ENCODE results near the gene MCTS1. TPM values are rescaled to one million over a fixed set of nuclear protein-coding genes. Genes with fewer than 3 reads are reported as not detected.
"Not testable (repeated sequence)": the region's sequence is repeated elsewhere in the genome, so short reads cannot be mapped to it uniquely, and the experiment has no call there.

MCTS1 gene
- total RNA-seq, 4 donors from 2014 or later, result 15.2 to 20.6 (median 17.7) TPM

GRCh38 chrX:120647127-120647526, 43.2 kb downstream of the MCTS1 start:
- Histone ChIP-seq H3K27me3 (no peaks in the 10 kb centered on the region), H3K9me3 (no peaks in the 10 kb centered on the region), H3K4me3 (no peak overlapping the region), H3K4me1 (no peaks in the 10 kb centered on the region), H3K36me3 (no peaks in the 10 kb centered on the region), H3K27ac (no peak overlapping the region)
- 59 to 100% methylated on average over 2 to 3 of the region's 4 CpGs for WGBS, 2 donors (ENCODE audit: low coverage in 1 of 2)
- no peak for TF ChIP-seq POLR2AphosphoS5 (IDR thresholded peaks at IDR 0.05)
- no peak for TF ChIP-seq EP300 (IDR thresholded peaks at IDR 0.05)
- TF ChIP-seq CTCF (IDR thresholded peaks at IDR 0.05), result no peak
- no peak for TF ChIP-seq POLR2A (IDR thresholded peaks at IDR 0.05)
- ATAC-seq, result no peak

GRCh38 chrX:120652256-120652655, 48.4 kb downstream of the MCTS1 start:
- not testable (repeated sequence) for H3K4me3 ChIP-seq, H3K27ac ChIP-seq, H3K4me1 ChIP-seq, H3K9me3 ChIP-seq, H3K27me3 ChIP-seq, ATAC-seq, H3K36me3 ChIP-seq
- WGBS, 2 donors (ENCODE audit: low coverage in 1 of 2), result 71% methylated on average over 1 of the region's 1 CpG; no CpG with 5 or more reads in 1 of the 2 donors

- TF ChIP-seq POLR2A (IDR thresholded peaks at IDR 0.05) (no peak), CTCF (IDR thresholded peaks at IDR 0.05) (no peak), EP300 (IDR thresholded peaks at IDR 0.05) (no peak), POLR2AphosphoS5 (IDR thresholded peaks at IDR 0.05) (no peak)
- H3K27me3 ChIP-seq, result no peaks in the 10 kb centered on the region
- H3K4me1 ChIP-seq, result no peaks in the 10 kb centered on the region
- WGBS, 2 donors (ENCODE audit: low coverage in 1 of 2), result 53% methylated on average over 3 of the region's 3 CpGs; no CpG with 5 or more reads in 1 of the 2 donors
- no peak overlapping the region for H3K27ac ChIP-seq
- ATAC-seq, result no peak
- no peaks in the 10 kb centered on the region for H3K36me3 ChIP-seq
- H3K4me3 ChIP-seq, result no peak overlapping the region
- H3K9me3 ChIP-seq, result no peaks in the 10 kb centered on the region
Measured at GRCh38 chrX:120653000-120653399, 49.1 kb downstream of the MCTS1 start.

GRCh38 chrX:120660637-120661036, 56.7 kb downstream of the MCTS1 start:
- no peak for ATAC-seq
- 30 to 31% methylated on average over 2 to 5 of the region's 6 CpGs for WGBS, 2 donors (ENCODE audit: low coverage in 1 of 2)

More at GRCh38 chrX:120660637-120661036, 56.7 kb downstream of the MCTS1 start:
- Histone ChIP-seq H3K9me3 (no peaks in the 10 kb centered on the region), H3K27me3 (no peaks in the 10 kb centered on the region), H3K27ac (no peak overlapping the region), H3K4me1 (no peaks in the 10 kb centered on the region), H3K36me3 (no peaks in the 10 kb centered on the region), H3K4me3 (no peak overlapping the region)
- TF ChIP-seq POLR2AphosphoS5 (IDR thresholded peaks at IDR 0.05) (no peak), EP300 (IDR thresholded peaks at IDR 0.05) (no peak), CTCF (IDR thresholded peaks at IDR 0.05) (no peak)

Other genes starting within 250 kb of the MCTS1 start
- not detected for gene ATP1B4, start 242.0 kb upstream of the MCTS1 start, total RNA-seq
- gene LAMP2, start 134.8 kb upstream of the MCTS1 start, total RNA-seq, result 100 to 1,000 TPM in 1 of 4 donors, 10 to 100 TPM in 3; 65.7 to 108 (median 75.6) TPM
- 10 to 100 TPM; 42.2 to 60.2 (median 52.3) TPM for gene CUL4B, start 43.1 kb upstream of the MCTS1 start, total RNA-seq
- 10 to 100 TPM; 15.2 to 24.8 (median 20.9) TPM for gene C1GALT1C1, start 26.0 kb downstream of the MCTS1 start, total RNA-seq

All from gastroesophageal sphincter (tissue), 4 donors.